ENCODE data around the gene IL3. TPM values are rescaled to one million over a fixed set of nuclear protein-coding genes. Genes with fewer than 3 reads are reported as not detected.

Gene IL3
- total and polyA plus RNA-seq, 2 donors (not counting 1 experiment from before 2014, with no cell fraction given), result not detected

- no peak for ATAC-seq (ENCODE audit: low read depth)
- no peak for DNase-seq
- Histone ChIP-seq H3K9ac (ENCODE audit: low read length) (no peak overlapping the region), H3K36me3 (replicated peaks in 1 of 2; ENCODE audit: control extremely low read depth in 1 of 2, control insufficient read depth in 1 of 2, extremely low read depth in 1 of 2, insufficient read depth in 2 of 2, low read length in 1 of 2) (no peaks in the 10 kb centered on the region), H3K4me3 (ENCODE audit: control extremely low read depth in 1 of 5, extremely low read depth in 1 of 5, insufficient read depth in 1 of 5, low read depth in 2 of 5, low read length in 4 of 5) (no peak overlapping the region), H3K4me2 (replicated peaks; ENCODE audit: low read depth, low read length, poor library complexity, severe bottlenecking) (no peak overlapping the region), H3K27ac (ENCODE audit: low read length in 2 of 2) (no peak overlapping the region), H3K4me1 (ENCODE audit: control insufficient read depth in 2 of 2, insufficient read depth in 2 of 2, low read length in 2 of 2) (no peaks in the 10 kb centered on the region), H2AFZ (ENCODE audit: insufficient read depth, low read depth, low read length, poor library complexity, severe bottlenecking) (no peak overlapping the region), H3K79me2 (ENCODE audit: control insufficient read depth, insufficient read depth, low read length) (no peaks in the 10 kb centered on the region), H3K27me3 (replicated peaks in 1 of 4; ENCODE audit: control extremely low read depth in 1 of 4, control insufficient read depth in 3 of 4, insufficient read depth in 4 of 4, low read length in 3 of 4) (no peaks in the 10 kb centered on the region), H4K20me1 (ENCODE audit: control insufficient read depth, insufficient read depth, low read length, poor library complexity, severe bottlenecking) (no peaks in the 10 kb centered on the region), H3K9me3 (ENCODE audit: control extremely low read depth in 1 of 3, control insufficient read depth in 2 of 3, insufficient read depth in 1 of 3, low read length in 2 of 3) (no peaks in the 10 kb centered on the region)
- ChIA-PET POLR2A (no interaction called here), CTCF (interaction anchor here (2.1 kb wide), 1 partner anchor 23 kb away, joined by 5 read pairs; no protein-coding TSS in a partner anchor)
- Mint-ChIP-seq H3K4me3 (no peak overlapping the region), H3K4me1 (no peaks in the 10 kb centered on the region), H3K27ac (no peak overlapping the region), H3K27me3 (no peaks in the 10 kb centered on the region), H3K9me3 (ENCODE audit: insufficient read depth) (no peaks in the 10 kb centered on the region)
- intact Hi-C loops (cut with micrococcal nuclease), result no loop called here
- TF ChIP-seq CTCF (IDR thresholded peaks at IDR 0.05) (no peak), EZH2 (IDR thresholded peaks at IDR 0.05; ENCODE audit: borderline replicate concordance, insufficient read depth, low read depth, low read length, poor library complexity, severe bottlenecking) (no peak)
- 95% methylated on average over 4 of the region's 4 CpGs for WGBS (ENCODE audit: insufficient coverage)
These were observed 25.2 kb downstream of the IL3 start for GRCh38 chr5:132085686-132086085.

GRCh38 chr5:132086277-132086794 is 25.9 kb downstream of the IL3 start:
- POLR2A ChIA-PET, result no interaction called here
- no peaks in the 10 kb centered on the region for H3K9me3 Mint-ChIP-seq (ENCODE audit: insufficient read depth)
- ATAC-seq (ENCODE audit: low read depth) (no peak), DNase-seq (no peak)
- Histone ChIP-seq H3K4me2 (replicated peaks; ENCODE audit: low read depth, low read length, poor library complexity, severe bottlenecking) (no peak overlapping the region), H2AFZ (ENCODE audit: insufficient read depth, low read depth, low read length, poor library complexity, severe bottlenecking) (no peak overlapping the region), H3K27ac (ENCODE audit: low read length in 2 of 2) (no peak overlapping the region), H3K4me3 (ENCODE audit: control extremely low read depth in 1 of 5, extremely low read depth in 1 of 5, insufficient read depth in 1 of 5, low read depth in 2 of 5, low read length in 4 of 5) (no peak overlapping the region), H3K79me2 (ENCODE audit: control insufficient read depth, insufficient read depth, low read length) (no peaks in the 10 kb centered on the region), H3K4me1 (ENCODE audit: control insufficient read depth in 2 of 2, insufficient read depth in 2 of 2, low read length in 2 of 2) (no peaks in the 10 kb centered on the region), H3K9me3 (ENCODE audit: control extremely low read depth in 1 of 3, control insufficient read depth in 2 of 3, insufficient read depth in 1 of 3, low read length in 2 of 3) (no peaks in the 10 kb centered on the region), H3K27me3 (replicated peaks in 1 of 4; ENCODE audit: control extremely low read depth in 1 of 4, control insufficient read depth in 3 of 4, insufficient read depth in 4 of 4, low read length in 3 of 4) (no peaks in the 10 kb centered on the region), H3K9ac (ENCODE audit: low read length) (no peak overlapping the region), H3K36me3 (replicated peaks in 1 of 2; ENCODE audit: control extremely low read depth in 1 of 2, control insufficient read depth in 1 of 2, extremely low read depth in 1 of 2, insufficient read depth in 2 of 2, low read length in 1 of 2) (no peaks in the 10 kb centered on the region), H4K20me1 (ENCODE audit: control insufficient read depth, insufficient read depth, low read length, poor library complexity, severe bottlenecking) (no peaks in the 10 kb centered on the region)
- no peak overlapping the region for H3K4me3 Mint-ChIP-seq
- intact Hi-C loops (cut with micrococcal nuclease), result no loop called here
- H3K27ac Mint-ChIP-seq, result no peak overlapping the region
- 92% methylated on average over 2 of the region's 2 CpGs for WGBS (ENCODE audit: insufficient coverage)
- CTCF ChIA-PET, result interaction anchor here (2.1 kb wide), 1 partner anchor 23 kb away, joined by 5 read pairs; no protein-coding TSS in a partner anchor
- H3K27me3 Mint-ChIP-seq, result no peaks in the 10 kb centered on the region
- TF ChIP-seq CTCF (IDR thresholded peaks at IDR 0.05) (no peak), EZH2 (IDR thresholded peaks at IDR 0.05; ENCODE audit: borderline replicate concordance, insufficient read depth, low read depth, low read length, poor library complexity, severe bottlenecking) (no peak)
- no peaks in the 10 kb centered on the region for H3K4me1 Mint-ChIP-seq

All from B cell (primary cell).